HUES64 (cell line): ENCODE results near the gene RPS13. TPM values are rescaled to one million over a fixed set of nuclear protein-coding genes. Genes with fewer than 3 reads are reported as not detected.
"Not testable (repeated sequence)": the region's sequence is repeated elsewhere in the genome, so short reads cannot be mapped to it uniquely, and the experiment has no call there.

Experiments used
- H3K27ac ChIP-seq: 2 replicates; pipeline ENCODE4 v1.7.0; 2013; ENCODE audit warnings: low read depth, low read length, inconsistent platforms
- H3K27me3 ChIP-seq: 2 replicates; pipeline ENCODE4 v1.6.1; 2013; ENCODE audit warnings: mild to moderate bottlenecking, low read length; ENCODE audit not compliant: insufficient read depth
- H3K36me3 ChIP-seq: 2 replicates; pipeline ENCODE4 v1.6.1; 2013; ENCODE audit warnings: mild to moderate bottlenecking, low read length; ENCODE audit not compliant: insufficient read depth
- H3K4me1 ChIP-seq: 2 replicates; pipeline ENCODE4 v1.6.1; 2013; ENCODE audit warnings: mild to moderate bottlenecking, low read length, moderate library complexity; ENCODE audit not compliant: insufficient read depth
- H3K4me3 ChIP-seq: 2 replicates; pipeline ENCODE4 v1.5.1; 2013; ENCODE audit warnings: mild to moderate bottlenecking, low read length, moderate library complexity
- H3K9ac ChIP-seq: 2 replicates; pipeline ENCODE4 v1.6.1; 2013; ENCODE audit warnings: mild to moderate bottlenecking, low read depth, low read length
- H3K9me3 ChIP-seq: 2 replicates; pipeline ENCODE4 v1.6.1; 2013; ENCODE audit warnings: low read depth, low read length; ENCODE audit not compliant: insufficient read depth
- WGBS: fragments of 150-250, 120-280 bp; methylation state at CpG from one replicate; pipeline ENCODE4 v1.1.7; 2013; ENCODE audit warnings: missing lambda C conversion rate; 5-methylcytosine and 5-hydroxymethylcytosine counted together
- polyA plus RNA-seq, 2 experiments: library from polyadenylated mRNA; stranded (reverse); fragments of 50-300 nt; gene quantifications; one replicate each; pipeline ENCODE4 v1.2.3, GENCODE V29; 2013

RPS13 gene
- 1,777 TPM for polyA plus RNA-seq (2013, experiment 1 of 2)
- 1,682 TPM for polyA plus RNA-seq (2013, experiment 2 of 2)

- Histone ChIP-seq H3K9ac (peak within 1 kb of the TSS; percentile 96), H3K27ac (peak within 1 kb of the TSS; percentile 83), H3K36me3 (peaks cover 41% of the 10 kb centered on the region), H3K4me3 (peak within 1 kb of the TSS; percentile 76), H3K4me1 (no peaks in the 10 kb centered on the region; the same call in 1 of the 2 replicates), H3K9me3 (no peaks in the 10 kb centered on the region), H3K27me3 (no peaks in the 10 kb centered on the region)
- WGBS: under 1% methylated on average over 55 of the region's 55 CpGs
Measured at GRCh38 chr11:17077520-17078401, at the start of gene RPS13. TSS of gene RPS13 (minus strand) at chr11:17077667. CDS start at chr11:17077641, 26 bp downstream.

- Histone ChIP-seq H3K9me3 (no peaks in the 10 kb centered on the region), H3K27me3 (no peaks in the 10 kb centered on the region), H3K27ac (no peak overlapping the region), H3K4me1 (no peaks in the 10 kb centered on the region), H3K9ac (no peak overlapping the region), H3K4me3 (no peak overlapping the region), H3K36me3 (peaks cover 88% of the 10 kb centered on the region)
- 100% methylated on average over 1 of the region's 2 CpGs for WGBS
Measured at GRCh38 chr11:17121981-17122380, 44.5 kb upstream of the RPS13 start.

GRCh38 chr11:17117262-17117661 is 39.8 kb upstream of the RPS13 start:
- Histone ChIP-seq H3K4me1 (no peaks in the 10 kb centered on the region), H3K27ac (no peak overlapping the region), H3K36me3 (peaks cover 90% of the 10 kb centered on the region), H3K4me3 (no peak overlapping the region), H3K9me3 (no peaks in the 10 kb centered on the region), H3K27me3 (no peaks in the 10 kb centered on the region), H3K9ac (no peak overlapping the region)
- 95% methylated on average over 4 of the region's 4 CpGs for WGBS

GRCh38 chr11:17116117-17116516 is 38.6 kb upstream of the RPS13 start:
- Histone ChIP-seq H3K27me3 (no peaks in the 10 kb centered on the region), H3K4me3 (no peak overlapping the region), H3K4me1 (no peaks in the 10 kb centered on the region), H3K9me3 (no peaks in the 10 kb centered on the region), H3K36me3 (peaks cover 90% of the 10 kb centered on the region), H3K27ac (no peak overlapping the region), H3K9ac (no peak overlapping the region)
- no CpG with 5 or more reads among the region's 1 CpG for WGBS

GRCh38 chr11:17107745-17108144 is 30.3 kb upstream of the RPS13 start:
- H3K27me3 ChIP-seq, H3K27ac ChIP-seq, H3K9ac ChIP-seq, H3K9me3 ChIP-seq, H3K4me1 ChIP-seq, H3K4me3 ChIP-seq: not testable (repeated sequence)
- WGBS: 91% methylated on average over 6 of the region's 6 CpGs
- H3K36me3 ChIP-seq: peaks cover 95% of the 10 kb centered on the region

GRCh38 chr11:17105404-17106040 is 28.1 kb upstream of the RPS13 start:
- H3K27me3 ChIP-seq, H3K9me3 ChIP-seq, H3K9ac ChIP-seq, H3K4me1 ChIP-seq, H3K4me3 ChIP-seq, H3K27ac ChIP-seq: not testable (repeated sequence)
- peaks cover 94% of the 10 kb centered on the region for H3K36me3 ChIP-seq
- 97% methylated on average over 9 of the region's 9 CpGs for WGBS

- Histone ChIP-seq H3K4me1 (no peaks in the 10 kb centered on the region), H3K4me3 (no peak overlapping the region), H3K9ac (no peak overlapping the region), H3K9me3 (no peaks in the 10 kb centered on the region), H3K36me3 (peaks cover 93% of the 10 kb centered on the region), H3K27me3 (no peaks in the 10 kb centered on the region), H3K27ac (no peak overlapping the region)
- 97% methylated on average over 5 of the region's 5 CpGs for WGBS
Measured at GRCh38 chr11:17102462-17102861, 25.0 kb upstream of the RPS13 start.

- H3K36me3 ChIP-seq: peaks cover 90% of the 10 kb centered on the region
- H3K4me3 ChIP-seq: no peak overlapping the region
- no peak overlapping the region for H3K27ac ChIP-seq
- H3K4me1 ChIP-seq: no peaks in the 10 kb centered on the region
- H3K9me3 ChIP-seq: no peaks in the 10 kb centered on the region
- H3K27me3 ChIP-seq: no peaks in the 10 kb centered on the region
- no peak overlapping the region for H3K9ac ChIP-seq
- 98% methylated on average over 6 of the region's 6 CpGs for WGBS
Measured at GRCh38 chr11:17098658-17099057, 21.2 kb upstream of the RPS13 start.

- Histone ChIP-seq H3K4me1 (no peaks in the 10 kb centered on the region), H3K36me3 (peaks cover 89% of the 10 kb centered on the region), H3K9me3 (no peaks in the 10 kb centered on the region), H3K9ac (no peak overlapping the region), H3K4me3 (no peak overlapping the region), H3K27me3 (no peaks in the 10 kb centered on the region), H3K27ac (no peak overlapping the region)
- 94% methylated on average over 1 of the region's 1 CpG for WGBS
Measured at GRCh38 chr11:17098038-17098437, 20.6 kb upstream of the RPS13 start.

- H3K4me3 ChIP-seq, H3K27ac ChIP-seq, H3K27me3 ChIP-seq, H3K9ac ChIP-seq, H3K9me3 ChIP-seq: not testable (repeated sequence)
- WGBS: 91% methylated on average over 16 of the region's 16 CpGs
- H3K36me3 ChIP-seq: peaks cover 42% of the 10 kb centered on the region
- peaks cover 13% of the 10 kb centered on the region; the same call in 1 of the 2 replicates for H3K4me1 ChIP-seq
Measured at GRCh38 chr11:17085976-17086375, 8.5 kb upstream of the RPS13 start.

GRCh38 chr11:17077240-17077519 is 287 bp downstream of the RPS13 start:
- peak overlapping the region; percentile 96 for H3K9ac ChIP-seq
- no peaks in the 10 kb centered on the region for H3K27me3 ChIP-seq
- no peaks in the 10 kb centered on the region; the same call in 1 of the 2 replicates for H3K4me1 ChIP-seq
- H3K9me3 ChIP-seq: no peaks in the 10 kb centered on the region
- peak overlapping the region; percentile 83 for H3K27ac ChIP-seq
- peak overlapping the region; percentile 76 for H3K4me3 ChIP-seq
- peaks cover 41% of the 10 kb centered on the region for H3K36me3 ChIP-seq
- WGBS: 0% methylated on average over 20 of the region's 20 CpGs
